AG04450 (cell line): ENCODE measurements around the gene CBX2. TPM values are rescaled to one million over a fixed set of nuclear protein-coding genes. Genes with fewer than 3 reads are reported as not detected.

Experiments
- CTCF ChIA-PET: fragments of 300-600, 350-600 bp; formaldehyde crosslinking; extraction: SDS; loops from one replicate; lab custom pipeline; 2022; ENCODE audit warnings: antibody characterized with exemption, inconsistent platforms; lab: Charles Lee
- POLR2A ChIA-PET: fragments of 350-600 bp; formaldehyde crosslinking; extraction: SDS; loops from one replicate; lab custom pipeline; 2021; ENCODE audit warnings: antibody characterized with exemption, inconsistent platforms; lab: Yijun Ruan, JAX
- DNase-seq: peaks from one replicate; pipeline ENCODE4 v3.0.0-alpha.2; 2011; ENCODE audit warnings: low read depth, low spot score
- H3K27ac ChIP-seq: one replicate; pipeline ENCODE4 v1.5.1; 2012; ENCODE audit warnings: low read depth, low read length, control low read depth
- H3K27me3 ChIP-seq: one replicate; pipeline ENCODE4 v1.6.0; 2012; ENCODE audit warnings: low read length; ENCODE audit not compliant: control insufficient read depth, insufficient read depth
- H3K4me3 ChIP-seq: 2 replicates; pipeline ENCODE4 v1.5.1; 2011; ENCODE audit warnings: mild to moderate bottlenecking, low read depth, low read length, control low read depth
- H3K9me3 ChIP-seq: 2 replicates; pipeline ENCODE4 v1.5.1; 2012; ENCODE audit warnings: low read length; ENCODE audit not compliant: control insufficient read depth, insufficient read depth
- CTCF ChIP-seq: IDR thresholded peaks from 2 replicates; pipeline ENCODE4 v1.5.1; 2011; ENCODE audit warnings: low read depth, low read length, control low read depth, inconsistent platforms
- polyA plus RNA-seq: library from polyadenylated mRNA; depleted of rRNA; stranded (reverse); fragments of >200 nt; gene quantifications from 2 replicates; pipeline ENCODE4 v1.2.3, GENCODE V29; 2011

The CBX2 gene
- polyA plus RNA-seq, 1 experiment = 2.3 TPM

GRCh38 chr17:79808763-79809529, 31.0 kb downstream of the CBX2 start:
- DNase-seq = no peak
- H3K27ac ChIP-seq = no peak overlapping the region
- H3K27me3 ChIP-seq = peaks cover 89% of the 10 kb centered on the region
- H3K4me3 ChIP-seq = no peak overlapping the region
- ChIA-PET POLR2A (interaction anchor here (1.3 kb wide), 1 partner anchor 12 kb away, joined by 3 read pairs; the partner anchor contains the start of gene CBX8), CTCF (interaction anchor here (1.3 kb wide), 1 partner anchor 26 kb away, joined by 3 read pairs; no protein-coding TSS in a partner anchor)
- TF ChIP-seq CTCF = peak; percentile 6; the same call in 1 of the 2 replicates
- H3K9me3 ChIP-seq = peaks cover 1% of the 10 kb centered on the region; the same call in 1 of the 2 replicates

GRCh38 chr17:79809530-79810129, 31.7 kb downstream of the CBX2 start:
- no peak overlapping the region for H3K4me3 ChIP-seq

GRCh38 chr17:79810130-79811010, 32.4 kb downstream of the CBX2 start:
- no peak for DNase-seq
- Histone ChIP-seq H3K27me3 (peaks cover 87% of the 10 kb centered on the region), H3K27ac (no peak overlapping the region), H3K4me3 (peak overlapping the region; percentile 27), H3K9me3 (no peaks in the 10 kb centered on the region; the same call in 1 of the 2 replicates)
- TF ChIP-seq CTCF = no peak
- CTCF ChIA-PET = interaction anchor here (0.6 to 1.8 kb wide), 3 partner anchors 14 to 195 kb away, joined by 3 to 6 read pairs (median 5); partner anchors contain the start of genes CBX4 and CBX8
- POLR2A ChIA-PET = interaction anchor here (0.6 to 5.5 kb wide), 2 partner anchors 13 to 29 kb away, joined by 4 to 26 read pairs; partner anchors contain the start of genes CBX4 and CBX8

More at GRCh38 chr17:79809530-79810129, 31.7 kb downstream of the CBX2 start:
- POLR2A ChIA-PET = no interaction called here
- TF ChIP-seq CTCF = no peak
- no peaks in the 10 kb centered on the region; the same call in 1 of the 2 replicates for H3K9me3 ChIP-seq
- no peak overlapping the region for H3K27ac ChIP-seq
- peaks cover 89% of the 10 kb centered on the region for H3K27me3 ChIP-seq
- CTCF ChIA-PET = no interaction called here
- no peak for DNase-seq

- peaks cover 87% of the 10 kb centered on the region for H3K27me3 ChIP-seq
- ChIA-PET POLR2A (interaction anchor here (0.7 to 5.5 kb wide), 2 partner anchors 14 to 28 kb away, joined by 7 to 26 read pairs; partner anchors contain the start of genes CBX4 and CBX8), CTCF (interaction anchor here (0.6 to 1.8 kb wide), 3 partner anchors 14 to 194 kb away, joined by 3 to 6 read pairs (median 5); partner anchors contain the start of genes CBX4 and CBX8)
Measured at GRCh38 chr17:79811011-79811867, 33.3 kb downstream of the CBX2 start.

More at GRCh38 chr17:79811011-79811867, 33.3 kb downstream of the CBX2 start:
- Histone ChIP-seq H3K27ac (no peak overlapping the region), H3K9me3 (no peaks in the 10 kb centered on the region; the same call in 1 of the 2 replicates), H3K4me3 (no peak overlapping the region)
- no peak for DNase-seq
- peak; percentile 56 for TF ChIP-seq CTCF
